Fibroblast of villous mesenchyme (primary cell): ENCODE results near the gene EIF2B2. TPM values are rescaled to one million over a fixed set of nuclear protein-coding genes. Genes with fewer than 3 reads are reported as not detected.

ENCODE experiments used
- DNase-seq: peaks from one replicate; pipeline ENCODE4 v3.0.0-alpha.2; 2010; ENCODE audit warnings: low read depth
- H3K4me3 ChIP-seq: 2 replicates; pipeline ENCODE4 v1.5.1; 2011; ENCODE audit warnings: low read depth, mild to moderate bottlenecking, low read length
- CTCF ChIP-seq: IDR thresholded peaks from 2 replicates; pipeline ENCODE4 v1.5.1; 2012; ENCODE audit warnings: low read depth, mild to moderate bottlenecking, low read length; ENCODE audit not compliant: insufficient read depth
- total RNA-seq: library from RNA; depleted of rRNA; stranded (reverse); fragments of >200 nt; gene quantifications from 2 replicates; pipeline ENCODE4 v1.2.3, GENCODE V29; 2012

EIF2B2 gene
- total RNA-seq, 1 donor = 46.6 TPM

- no peak overlapping the region for H3K4me3 ChIP-seq
- TF ChIP-seq CTCF = no peak
- DNase-seq = no peak
Measured at GRCh38 chr14:74973003-74973653, 29.6 kb upstream of the EIF2B2 start.

GRCh38 chr14:74973905-74974363 lies 28.8 kb upstream of the EIF2B2 start:
- DNase-seq = no peak
- no peak for TF ChIP-seq CTCF
- H3K4me3 ChIP-seq = no peak overlapping the region

DNA sequence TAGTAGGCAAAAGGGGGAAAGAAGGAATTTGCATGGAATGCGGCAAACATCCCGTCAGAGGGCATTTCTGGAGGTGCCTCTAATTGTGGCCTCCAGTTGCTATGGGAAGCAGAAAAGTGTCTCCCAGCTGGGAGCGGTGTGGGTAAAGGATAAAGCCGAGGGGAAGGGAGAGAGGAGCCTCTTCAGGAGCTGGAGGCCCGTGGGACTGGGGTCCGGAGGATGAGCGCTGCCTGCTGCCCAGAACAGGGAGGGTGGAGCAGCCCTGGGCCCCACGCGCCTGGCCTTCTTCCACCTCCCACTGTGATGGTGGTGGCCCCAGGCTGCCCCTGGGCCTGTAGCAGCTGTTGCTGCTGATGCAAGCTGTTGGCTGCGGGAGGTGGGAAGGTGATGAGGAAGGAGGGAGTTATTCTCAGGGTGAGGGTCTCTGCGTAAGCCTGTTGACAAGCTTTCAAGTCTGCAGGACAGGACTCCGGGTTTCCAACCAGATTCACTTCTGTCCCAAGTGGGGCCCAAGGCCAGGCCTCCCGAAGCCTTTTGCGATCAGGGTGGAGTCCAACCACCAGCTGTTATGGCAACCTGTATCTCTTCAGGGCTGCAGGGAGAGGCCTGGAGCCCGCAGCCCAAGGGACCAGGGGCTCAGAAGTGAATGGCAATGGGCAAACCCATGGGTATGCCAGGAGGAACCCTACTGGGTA lies 28.2 kb upstream of the EIF2B2 start:
- TF ChIP-seq CTCF = no peak
- no peak for DNase-seq
- H3K4me3 ChIP-seq = no peak overlapping the region

GRCh38 chr14:74975059-74975810 lies 27.5 kb upstream of the EIF2B2 start:
- no peak overlapping the region for H3K4me3 ChIP-seq
- no peak for TF ChIP-seq CTCF
- no peak for DNase-seq

DNA sequence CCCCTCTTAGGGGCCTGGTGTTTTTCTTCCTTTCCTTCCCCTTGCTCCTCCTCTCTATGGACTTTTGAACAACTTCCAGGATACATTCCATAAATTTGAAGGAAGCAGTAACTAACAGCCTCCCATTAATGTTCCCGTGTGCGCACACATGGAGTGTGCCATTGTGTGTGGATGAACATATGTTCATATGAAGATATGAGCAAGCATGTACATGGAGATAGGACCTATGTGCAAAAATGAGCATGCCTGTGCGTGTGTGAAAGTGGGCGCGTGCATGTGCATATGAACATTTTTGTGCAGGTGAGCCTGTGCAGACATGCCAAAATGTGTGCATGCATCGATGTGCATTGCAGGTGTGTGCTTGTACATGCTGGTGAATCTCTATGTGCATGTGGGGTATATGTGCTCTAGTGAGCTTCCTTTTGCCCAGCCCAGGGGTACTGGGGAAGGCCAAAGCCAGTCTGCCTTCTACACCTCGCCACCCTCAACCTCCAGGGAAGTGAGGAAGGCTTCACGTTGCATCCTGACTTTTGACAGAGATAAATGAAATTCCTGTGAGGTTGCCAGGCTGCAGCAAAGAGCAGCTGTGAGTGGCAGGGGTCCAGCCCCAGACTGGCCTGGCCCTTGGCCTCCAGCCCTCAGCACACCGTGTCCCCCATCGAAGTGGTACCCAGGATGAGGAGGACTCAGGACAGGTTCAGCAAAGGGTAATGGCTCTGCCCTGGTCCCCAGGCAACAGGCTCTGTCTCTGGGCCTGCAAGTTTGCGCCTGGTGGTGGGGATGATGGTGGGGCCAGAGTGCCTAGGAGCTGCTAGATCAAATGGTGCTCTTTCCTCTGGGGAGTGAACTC lies 26.2 kb upstream of the EIF2B2 start:
- TF ChIP-seq CTCF = no peak
- no peak for DNase-seq
- no peak overlapping the region for H3K4me3 ChIP-seq

DNA sequence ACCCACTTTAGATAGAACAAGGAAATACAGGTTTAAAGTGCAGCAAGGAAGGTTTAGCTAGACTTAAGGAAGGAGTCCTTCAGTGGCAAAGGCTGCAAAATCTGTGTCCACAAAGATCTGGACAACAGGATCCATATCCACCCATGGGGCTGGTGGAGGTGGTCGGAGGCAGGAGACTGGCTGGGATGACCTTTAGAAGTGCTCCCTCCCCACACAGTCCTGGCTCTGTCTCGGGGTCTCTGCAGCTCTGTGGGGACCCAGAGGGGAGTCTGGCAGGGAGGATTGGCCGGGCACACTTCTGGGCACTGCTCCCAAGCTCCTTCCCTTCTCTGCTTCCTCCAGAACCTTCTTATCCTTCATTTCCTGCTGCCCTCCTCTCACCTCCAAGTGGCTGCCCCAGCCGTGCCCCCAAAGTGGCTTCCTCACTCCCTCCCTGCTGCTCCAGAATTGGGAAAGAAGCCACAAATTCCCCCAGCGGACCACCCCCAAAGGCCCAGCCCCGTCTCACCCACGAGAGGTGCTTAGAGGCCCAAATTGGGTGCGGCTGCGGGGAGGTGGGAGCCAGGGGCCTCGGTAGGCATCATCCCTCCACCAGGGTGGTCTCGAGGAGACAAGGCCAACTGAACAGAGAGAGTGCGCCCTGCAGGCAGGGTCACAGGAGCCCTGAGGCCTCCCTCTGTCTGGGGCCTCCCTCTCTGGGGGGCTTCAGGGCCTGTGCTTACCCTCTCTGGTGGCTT lies 25.4 kb upstream of the EIF2B2 start:
- no peak for TF ChIP-seq CTCF
- DNase-seq = no peak
- no peak overlapping the region for H3K4me3 ChIP-seq
